Measurements from ENCODE around the gene ATF6. TPM values are rescaled to one million over a fixed set of nuclear protein-coding genes. Genes with fewer than 3 reads are reported as not detected.
A peak's percentile ranks its signal among the peaks of the same experiment; 100 is the strongest.

The ATF6 gene
- total and polyA plus RNA-seq, 3 donors from 2014 or later = 22.6 to 38.2 (median 38.0) TPM

- 54 to 67% methylated on average over 5 of the region's 5 CpGs for WGBS, 2 donors
- no peak for TF ChIP-seq POLR2A (IDR thresholded peaks at IDR 0.05)
- TF ChIP-seq CTCF (IDR thresholded peaks at IDR 0.05) = no peak
- intact Hi-C loops (cut with DNase I; ENCODE audit: low total_unique reads) = no loop called here
- no peaks in the 10 kb centered on the region for H3K9me3 ChIP-seq
- H3K4me1 ChIP-seq = peaks cover 14% of the 10 kb centered on the region
- DNase-seq = no peak
- H3K4me3 ChIP-seq = no peak overlapping the region
- peak overlapping the region in 1 of 2 donors; percentile 15 for H3K27ac ChIP-seq
- no peaks in the 10 kb centered on the region for H3K36me3 ChIP-seq (ENCODE audit: low read depth, missing control alignments)
- no peaks in the 10 kb centered on the region for H3K27me3 ChIP-seq
Measured at GRCh38 chr1:161836018-161836417, 69.9 kb downstream of the ATF6 start.

GRCh38 chr1:161838362-161838761 is 72.2 kb downstream of the ATF6 start:
- intact Hi-C loops (cut with DNase I; ENCODE audit: low total_unique reads) = no loop called here
- peak overlapping the region in 1 of 2 donors; percentile 65 for H3K27ac ChIP-seq
- DNase-seq = peak; percentile 35
- no peaks in the 10 kb centered on the region for H3K36me3 ChIP-seq (ENCODE audit: low read depth, missing control alignments)
- H3K4me1 ChIP-seq = peaks cover 14% of the 10 kb centered on the region
- no peak overlapping the region for H3K4me3 ChIP-seq
- no peaks in the 10 kb centered on the region for H3K27me3 ChIP-seq
- TF ChIP-seq POLR2A (IDR thresholded peaks at IDR 0.05) = no peak
- WGBS, 2 donors = 41 to 46% methylated on average over 3 of the region's 3 CpGs
- no peaks in the 10 kb centered on the region for H3K9me3 ChIP-seq

- Histone ChIP-seq H3K4me1 (peaks cover 14% of the 10 kb centered on the region), H3K36me3 (ENCODE audit: low read depth, missing control alignments) (no peaks in the 10 kb centered on the region), H3K27ac (peak overlapping the region; percentile 1 to 65), H3K27me3 (no peaks in the 10 kb centered on the region), H3K9me3 (no peaks in the 10 kb centered on the region), H3K4me3 (no peak overlapping the region)
- no peak for TF ChIP-seq CTCF (IDR thresholded peaks at IDR 0.05)
- no peak for TF ChIP-seq POLR2A (IDR thresholded peaks at IDR 0.05)
- no peak for DNase-seq
- intact Hi-C loops (cut with DNase I; ENCODE audit: low total_unique reads) = no loop called here
Measured at GRCh38 chr1:161838885-161839284, 72.8 kb downstream of the ATF6 start.

GRCh38 chr1:161839591-161839990 is 73.5 kb downstream of the ATF6 start:
- no peaks in the 10 kb centered on the region for H3K27me3 ChIP-seq
- intact Hi-C loops (cut with DNase I; ENCODE audit: low total_unique reads) = no loop called here
- H3K9me3 ChIP-seq = no peaks in the 10 kb centered on the region
- peaks cover 14% of the 10 kb centered on the region for H3K4me1 ChIP-seq
- DNase-seq = no peak
- WGBS, 2 donors = 73 to 81% methylated on average over 2 of the region's 2 CpGs
- H3K4me3 ChIP-seq = no peak overlapping the region
- peak overlapping the region; percentile 1 to 65 for H3K27ac ChIP-seq
- no peaks in the 10 kb centered on the region for H3K36me3 ChIP-seq (ENCODE audit: low read depth, missing control alignments)
- no peak for TF ChIP-seq CTCF (IDR thresholded peaks at IDR 0.05)
- TF ChIP-seq POLR2A (IDR thresholded peaks at IDR 0.05) = no peak

GRCh38 chr1:161840363-161840762 is 74.2 kb downstream of the ATF6 start:
- Histone ChIP-seq H3K27me3 (no peaks in the 10 kb centered on the region), H3K4me3 (no peak overlapping the region), H3K36me3 (ENCODE audit: low read depth, missing control alignments) (no peaks in the 10 kb centered on the region), H3K9me3 (no peaks in the 10 kb centered on the region), H3K4me1 (peaks cover 14% of the 10 kb centered on the region), H3K27ac (peak overlapping the region; percentile 40 to 65)
- TF ChIP-seq POLR2A (IDR thresholded peaks at IDR 0.05) (no peak), CTCF (IDR thresholded peaks at IDR 0.05) (no peak)
- WGBS, 2 donors = 93 to 96% methylated on average over 1 of the region's 1 CpG
- DNase-seq = no peak
- intact Hi-C loops (cut with DNase I; ENCODE audit: low total_unique reads) = no loop called here

Measured in testis (tissue), 3 donors.